LNCaP clone FGC (cell line): ENCODE results near the gene SMARCC1.
A peak's percentile ranks its signal among the peaks of the same experiment; 100 is the strongest.

Source experiments
- DNase-seq: peaks from one replicate; pipeline ENCODE4 v3.0.0-alpha.2; 2011; ENCODE audit warnings: low read depth
- H3K4me3 ChIP-seq: 2 replicates; pipeline ENCODE4 v1.5.1; 2011; ENCODE audit warnings: mild to moderate bottlenecking, low read depth, low read length, control low read depth
- CTCF ChIP-seq: IDR thresholded peaks from 2 replicates; pipeline ENCODE4 v1.5.1; 2012; ENCODE audit warnings: mild to moderate bottlenecking; ENCODE audit not compliant: control insufficient read depth, insufficient read depth; ENCODE audit errors: extremely low read depth

SMARCC1 gene

GRCh38 chr3:47577583-47578118 lies 204.0 kb downstream of the SMARCC1 start:
- DNase-seq = no peak
- peak overlapping the region; percentile 57 for H3K4me3 ChIP-seq
- no peak for TF ChIP-seq CTCF

GRCh38 chr3:47573190-47574172 lies 208.2 kb downstream of the SMARCC1 start:
- H3K4me3 ChIP-seq = no peak overlapping the region
- no peak for TF ChIP-seq CTCF
- no peak for DNase-seq

- no peak for TF ChIP-seq CTCF
- no peak for DNase-seq
- no peak overlapping the region for H3K4me3 ChIP-seq
These were observed 210.1 kb downstream of the SMARCC1 start for GRCh38 chr3:47571391-47572175.

- H3K4me3 ChIP-seq = no peak overlapping the region
- no peak for TF ChIP-seq CTCF
- no peak for DNase-seq
These were observed 212.8 kb downstream of the SMARCC1 start for GRCh38 chr3:47568901-47569300.

- no peak for DNase-seq
- no peak overlapping the region for H3K4me3 ChIP-seq
- TF ChIP-seq CTCF = no peak
These were observed 214.5 kb downstream of the SMARCC1 start for GRCh38 chr3:47567149-47567548.

GRCh38 chr3:47566667-47567066 lies 215.0 kb downstream of the SMARCC1 start:
- DNase-seq = no peak
- TF ChIP-seq CTCF = no peak
- no peak overlapping the region for H3K4me3 ChIP-seq
